Activated CD8-positive, alpha-beta T cell treated with anti-CD3 and anti-CD28 coated beads, Interleukin-2, amount 10 ng/mL, durations not matched to agents 7 days and 5 days (primary cell): ENCODE results near the gene MYCBPAP. TPM values are rescaled to one million over a fixed set of nuclear protein-coding genes. Genes with fewer than 3 reads are reported as not detected.

ENCODE experiments used
- ATAC-seq: fragments of 150-1000 bp; cut with Tn5 transposase; one replicate; pipeline ENCODE4 v1.10.0; 2021; ENCODE audit warnings: moderate library complexity
- CTCF ChIA-PET: fragments of 350-600 bp; sonication (Branson Sonifier 250); formaldehyde crosslinking; loops from one replicate; lab custom pipeline; 2021; ENCODE audit warnings: antibody characterized with exemption; lab: Charles Lee
- POLR2A ChIA-PET: fragments of 350-600 bp; sonication (Branson Sonifier 250); formaldehyde crosslinking; loops from one replicate; lab custom pipeline; 2021; ENCODE audit warnings: antibody characterized with exemption; lab: Charles Lee
- DNase-seq: peaks from one replicate; pipeline ENCODE4 v3.0.0-alpha.2; 2020
- H3K27ac Mint-ChIP-seq: one replicate; pipeline ENCODE4 v1.8.0; 2021; ENCODE audit warnings: mild to moderate bottlenecking, mixed read lengths
- H3K27me3 Mint-ChIP-seq: one replicate; pipeline ENCODE4 v1.8.0; 2021; ENCODE audit warnings: low read depth, mixed read lengths
- H3K36me3 Mint-ChIP-seq: one replicate; pipeline ENCODE4 v1.8.0; 2021; ENCODE audit warnings: low read depth, mixed read lengths
- H3K4me1 Mint-ChIP-seq: one replicate; pipeline ENCODE4 v1.8.0; 2021; ENCODE audit warnings: low read depth, mixed read lengths
- H3K4me3 Mint-ChIP-seq: one replicate; pipeline ENCODE4 v1.8.0; 2021; ENCODE audit warnings: mild to moderate bottlenecking, mixed read lengths
- H3K9me3 Mint-ChIP-seq: one replicate; pipeline ENCODE4 v1.8.0; 2022; ENCODE audit warnings: mixed read lengths; ENCODE audit not compliant: insufficient read depth
- total RNA-seq, 2 experiments: library from RNA; stranded (reverse); gene quantifications; one replicate each; pipeline ENCODE4 v1.2.3, GENCODE V29; 2021

The MYCBPAP gene
- total RNA-seq, result 1 to 10 TPM; 7.7 to 9.3 TPM

- ChIA-PET CTCF (interaction anchor here (1.0 to 6.0 kb wide), 2 partner anchors 29 to 147 kb away, joined by 3 to 34 read pairs; partner anchors contain the start of gene RSAD1), POLR2A (no interaction called here)
- H3K27ac Mint-ChIP-seq, result peak within 1 kb of the TSS; percentile 98
- no peaks in the 10 kb centered on the region for H3K9me3 Mint-ChIP-seq
- peaks cover 74% of the 10 kb centered on the region for H3K4me1 Mint-ChIP-seq
- no peaks in the 10 kb centered on the region for H3K27me3 Mint-ChIP-seq
- H3K36me3 Mint-ChIP-seq, result peaks cover 2% of the 10 kb centered on the region
- peak within 1 kb of the TSS; percentile 97 for H3K4me3 Mint-ChIP-seq
- ATAC-seq (peak; percentile 79), DNase-seq (peak; percentile 90)
Measured at GRCh38 chr17:50507871-50508572, at the start of gene MYCBPAP. Gene MYCBPAP, plus strand, starts transcription at chr17:50508439. Its CDS starts 236 bp downstream, at chr17:50508675.

- no peaks in the 10 kb centered on the region for H3K27me3 Mint-ChIP-seq
- no peaks in the 10 kb centered on the region for H3K36me3 Mint-ChIP-seq
- no peaks in the 10 kb centered on the region for H3K4me1 Mint-ChIP-seq
- ATAC-seq, result no peak
- ChIA-PET POLR2A (no interaction called here), CTCF (interaction anchor here (1.2 to 1.6 kb wide), 2 partner anchors 62 to 259 kb away, joined by 3 read pairs; partner anchors contain the start of gene LRRC59)
- H3K9me3 Mint-ChIP-seq, result no peaks in the 10 kb centered on the region
- no peak overlapping the region for H3K4me3 Mint-ChIP-seq
- DNase-seq, result no peak
- H3K27ac Mint-ChIP-seq, result no peak overlapping the region
Measured at GRCh38 chr17:50458701-50459676, 49.2 kb upstream of the MYCBPAP start.

GRCh38 chr17:50459756-50460155 is 48.5 kb upstream of the MYCBPAP start:
- ATAC-seq (no peak), DNase-seq (no peak)
- Mint-ChIP-seq H3K9me3 (no peaks in the 10 kb centered on the region), H3K4me3 (no peak overlapping the region), H3K27ac (no peak overlapping the region), H3K27me3 (no peaks in the 10 kb centered on the region), H3K36me3 (no peaks in the 10 kb centered on the region), H3K4me1 (no peaks in the 10 kb centered on the region)
- ChIA-PET CTCF (interaction anchor here (1.2 kb wide), 1 partner anchor 62 kb away, joined by 3 read pairs; the partner anchor contains the start of gene LRRC59), POLR2A (no interaction called here)

- ChIA-PET CTCF (interaction anchor here (1.0 kb wide), 1 partner anchor 18 kb away, joined by 3 read pairs; no protein-coding TSS in a partner anchor), POLR2A (no interaction called here)
- Mint-ChIP-seq H3K27me3 (no peaks in the 10 kb centered on the region), H3K27ac (no peak overlapping the region), H3K4me1 (no peaks in the 10 kb centered on the region), H3K36me3 (no peaks in the 10 kb centered on the region), H3K9me3 (no peaks in the 10 kb centered on the region), H3K4me3 (no peak overlapping the region)
- DNase-seq, result no peak
- no peak for ATAC-seq
Measured at GRCh38 chr17:50460831-50461526, 47.3 kb upstream of the MYCBPAP start.

- H3K4me1 Mint-ChIP-seq, result no peaks in the 10 kb centered on the region
- POLR2A ChIA-PET, result no interaction called here
- no peaks in the 10 kb centered on the region for H3K27me3 Mint-ChIP-seq
- DNase-seq (no peak), ATAC-seq (no peak)
- H3K4me3 Mint-ChIP-seq, result no peak overlapping the region
- H3K9me3 Mint-ChIP-seq, result no peaks in the 10 kb centered on the region
- H3K27ac Mint-ChIP-seq, result no peak overlapping the region
- no peaks in the 10 kb centered on the region for H3K36me3 Mint-ChIP-seq
- CTCF ChIA-PET, result interaction anchor here (1.0 kb wide), 1 partner anchor 18 kb away, joined by 3 read pairs; no protein-coding TSS in a partner anchor
Measured at GRCh38 chr17:50461550-50462132, 46.6 kb upstream of the MYCBPAP start.

GRCh38 chr17:50462446-50462845 is 45.8 kb upstream of the MYCBPAP start:
- H3K27me3 Mint-ChIP-seq, result peaks cover 3% of the 10 kb centered on the region
- no peaks in the 10 kb centered on the region for H3K9me3 Mint-ChIP-seq
- no peak for ATAC-seq
- H3K36me3 Mint-ChIP-seq, result no peaks in the 10 kb centered on the region
- no peak overlapping the region for H3K27ac Mint-ChIP-seq
- no peak overlapping the region for H3K4me3 Mint-ChIP-seq
- ChIA-PET POLR2A (no interaction called here), CTCF (no interaction called here)
- no peaks in the 10 kb centered on the region for H3K4me1 Mint-ChIP-seq
- DNase-seq, result no peak

GRCh38 chr17:50464121-50464520 is 44.1 kb upstream of the MYCBPAP start:
- ATAC-seq (no peak), DNase-seq (no peak)
- POLR2A ChIA-PET, result no interaction called here
- peaks cover 13% of the 10 kb centered on the region for H3K27me3 Mint-ChIP-seq
- H3K4me1 Mint-ChIP-seq, result peaks cover 3% of the 10 kb centered on the region
- H3K27ac Mint-ChIP-seq, result no peak overlapping the region
- H3K36me3 Mint-ChIP-seq, result no peaks in the 10 kb centered on the region
- no peaks in the 10 kb centered on the region for H3K9me3 Mint-ChIP-seq
- no peak overlapping the region for H3K4me3 Mint-ChIP-seq
- CTCF ChIA-PET, result no interaction called here

- no peak for ATAC-seq
- H3K4me3 Mint-ChIP-seq, result no peak overlapping the region
- no peaks in the 10 kb centered on the region for H3K9me3 Mint-ChIP-seq
- ChIA-PET POLR2A (no interaction called here), CTCF (interaction anchor here (1.3 to 1.6 kb wide), 2 partner anchors 14 to 67 kb away, joined by 5 to 7 read pairs; partner anchors contain the start of genes LRRC59 and RSAD1)
- no peak for DNase-seq
- peaks cover 3% of the 10 kb centered on the region for H3K4me1 Mint-ChIP-seq
- peaks cover 16% of the 10 kb centered on the region for H3K27me3 Mint-ChIP-seq
- H3K27ac Mint-ChIP-seq, result no peak overlapping the region
- H3K36me3 Mint-ChIP-seq, result no peaks in the 10 kb centered on the region
Measured at GRCh38 chr17:50464736-50465135, 43.5 kb upstream of the MYCBPAP start.

GRCh38 chr17:50465171-50465570 is 43.1 kb upstream of the MYCBPAP start:
- ChIA-PET CTCF (interaction anchor here (1.3 to 1.6 kb wide), 2 partner anchors 14 to 68 kb away, joined by 5 to 7 read pairs; partner anchors contain the start of genes LRRC59 and RSAD1), POLR2A (no interaction called here)
- H3K4me3 Mint-ChIP-seq, result no peak overlapping the region
- no peaks in the 10 kb centered on the region for H3K9me3 Mint-ChIP-seq
- peaks cover 16% of the 10 kb centered on the region for H3K27me3 Mint-ChIP-seq
- no peak for ATAC-seq
- H3K36me3 Mint-ChIP-seq, result no peaks in the 10 kb centered on the region
- H3K4me1 Mint-ChIP-seq, result peaks cover 3% of the 10 kb centered on the region
- H3K27ac Mint-ChIP-seq, result no peak overlapping the region
- no peak for DNase-seq

GRCh38 chr17:50465635-50466034 is 42.6 kb upstream of the MYCBPAP start:
- Mint-ChIP-seq H3K4me3 (no peak overlapping the region), H3K9me3 (no peaks in the 10 kb centered on the region), H3K4me1 (peaks cover 3% of the 10 kb centered on the region), H3K27me3 (peaks cover 16% of the 10 kb centered on the region), H3K27ac (no peak overlapping the region), H3K36me3 (no peaks in the 10 kb centered on the region)
- DNase-seq, result no peak
- ATAC-seq, result no peak
- ChIA-PET CTCF (interaction anchor here (1.3 to 1.6 kb wide), 2 partner anchors 14 to 68 kb away, joined by 5 to 7 read pairs; partner anchors contain the start of genes LRRC59 and RSAD1), POLR2A (no interaction called here)
